ENCODE data around the gene PIWIL4. TPM values are rescaled to one million over a fixed set of nuclear protein-coding genes. Genes with fewer than 3 reads are reported as not detected.

Gene PIWIL4
- total RNA-seq, 1 donor from 2014 or later: 2.6 TPM

GRCh38 chr11:94525546-94526324 is 41.4 kb upstream of the PIWIL4 start:
- peaks cover 37% of the 10 kb centered on the region for H3K4me1 Mint-ChIP-seq (ENCODE audit: low read depth)
- H3K4me3 Mint-ChIP-seq (ENCODE audit: unreplicated experiment): no peak overlapping the region
- H3K36me3 Mint-ChIP-seq (ENCODE audit: low read depth): no peaks in the 10 kb centered on the region
- TF ChIP-seq CTCF (IDR thresholded peaks at IDR 0.05): no peak
- no peaks in the 10 kb centered on the region for H3K27me3 Mint-ChIP-seq (ENCODE audit: low read depth)
- H3K9me3 Mint-ChIP-seq (ENCODE audit: low read depth): peaks cover 5% of the 10 kb centered on the region
- DNase-seq (ENCODE audit: low spot score): no peak
- peak overlapping the region; percentile 65 for H3K27ac Mint-ChIP-seq (ENCODE audit: unreplicated experiment)

GRCh38 chr11:94526645-94527438 is 40.3 kb upstream of the PIWIL4 start:
- H3K4me1 Mint-ChIP-seq (ENCODE audit: low read depth): peaks cover 37% of the 10 kb centered on the region
- H3K27ac Mint-ChIP-seq (ENCODE audit: unreplicated experiment): peak overlapping the region; percentile 25
- peaks cover 5% of the 10 kb centered on the region for H3K9me3 Mint-ChIP-seq (ENCODE audit: low read depth)
- H3K36me3 Mint-ChIP-seq (ENCODE audit: low read depth): no peaks in the 10 kb centered on the region
- no peak for DNase-seq (ENCODE audit: low spot score)
- TF ChIP-seq CTCF (IDR thresholded peaks at IDR 0.05): no peak
- H3K27me3 Mint-ChIP-seq (ENCODE audit: low read depth): no peaks in the 10 kb centered on the region
- H3K4me3 Mint-ChIP-seq (ENCODE audit: unreplicated experiment): no peak overlapping the region

- peaks cover 47% of the 10 kb centered on the region for H3K4me1 Mint-ChIP-seq (ENCODE audit: low read depth)
- peaks cover 5% of the 10 kb centered on the region for H3K9me3 Mint-ChIP-seq (ENCODE audit: low read depth)
- TF ChIP-seq CTCF (IDR thresholded peaks at IDR 0.05): no peak
- peak overlapping the region; percentile 83 for H3K27ac Mint-ChIP-seq (ENCODE audit: unreplicated experiment)
- H3K36me3 Mint-ChIP-seq (ENCODE audit: low read depth): no peaks in the 10 kb centered on the region
- H3K27me3 Mint-ChIP-seq (ENCODE audit: low read depth): no peaks in the 10 kb centered on the region
- H3K4me3 Mint-ChIP-seq (ENCODE audit: unreplicated experiment): no peak overlapping the region
- DNase-seq (ENCODE audit: low spot score): no peak
Observed at GRCh38 chr11:94528551-94528950, 38.6 kb upstream of the PIWIL4 start.

- Mint-ChIP-seq H3K27me3 (ENCODE audit: low read depth) (no peaks in the 10 kb centered on the region), H3K36me3 (ENCODE audit: low read depth) (no peaks in the 10 kb centered on the region), H3K4me3 (ENCODE audit: unreplicated experiment) (no peak overlapping the region), H3K27ac (ENCODE audit: unreplicated experiment) (no peak overlapping the region), H3K4me1 (ENCODE audit: low read depth) (peaks cover 53% of the 10 kb centered on the region), H3K9me3 (ENCODE audit: low read depth) (peaks cover 5% of the 10 kb centered on the region)
- no peak for TF ChIP-seq CTCF (IDR thresholded peaks at IDR 0.05)
- no peak for DNase-seq (ENCODE audit: low spot score)
Observed at GRCh38 chr11:94532211-94532610, 35.0 kb upstream of the PIWIL4 start.

- Mint-ChIP-seq H3K27me3 (ENCODE audit: low read depth) (no peaks in the 10 kb centered on the region), H3K27ac (ENCODE audit: unreplicated experiment) (no peak overlapping the region), H3K9me3 (ENCODE audit: low read depth) (peaks cover 5% of the 10 kb centered on the region), H3K4me3 (ENCODE audit: unreplicated experiment) (no peak overlapping the region), H3K36me3 (ENCODE audit: low read depth) (no peaks in the 10 kb centered on the region), H3K4me1 (ENCODE audit: low read depth) (peaks cover 53% of the 10 kb centered on the region)
- no peak for TF ChIP-seq CTCF (IDR thresholded peaks at IDR 0.05)
- no peak for DNase-seq (ENCODE audit: low spot score)
Observed at GRCh38 chr11:94533206-94533605, 34.0 kb upstream of the PIWIL4 start.

Data from chondrocyte (in vitro differentiated cells).